Hepatocyte (in vitro differentiated cells): ENCODE results near the gene C8B.

Source experiments
- EZH2 ChIP-seq: fragments of 200-600 bp; sonication (generic); IDR thresholded peaks from 2 replicates; pipeline ENCODE4 v1.6.1; 2016; ENCODE audit warnings: antibody characterized with exemption, mild to moderate bottlenecking, borderline replicate concordance
- EZH2phosphoT487 ChIP-seq: fragments of 200-600 bp; sonication (generic); IDR thresholded peaks from one replicate; pipeline ENCODE4 v1.6.1; 2018; ENCODE audit warnings: antibody characterized with exemption, mild to moderate bottlenecking, low read depth, moderate library complexity; ENCODE audit not compliant: unreplicated experiment, severe bottlenecking
- TF ChIP-seq, protein P1 (sequence below): fragments of 200-600 bp; sonication (generic); IDR thresholded peaks from 2 replicates; pipeline ENCODE4 v1.5.1; 2016; ENCODE audit warnings: antibody characterized with exemption, mild to moderate bottlenecking; ENCODE audit not compliant: poor library complexity

GRCh38 chr1:56957931-56958330 is 7.9 kb downstream of the C8B start:
- TF ChIP-seq, protein P1, sequence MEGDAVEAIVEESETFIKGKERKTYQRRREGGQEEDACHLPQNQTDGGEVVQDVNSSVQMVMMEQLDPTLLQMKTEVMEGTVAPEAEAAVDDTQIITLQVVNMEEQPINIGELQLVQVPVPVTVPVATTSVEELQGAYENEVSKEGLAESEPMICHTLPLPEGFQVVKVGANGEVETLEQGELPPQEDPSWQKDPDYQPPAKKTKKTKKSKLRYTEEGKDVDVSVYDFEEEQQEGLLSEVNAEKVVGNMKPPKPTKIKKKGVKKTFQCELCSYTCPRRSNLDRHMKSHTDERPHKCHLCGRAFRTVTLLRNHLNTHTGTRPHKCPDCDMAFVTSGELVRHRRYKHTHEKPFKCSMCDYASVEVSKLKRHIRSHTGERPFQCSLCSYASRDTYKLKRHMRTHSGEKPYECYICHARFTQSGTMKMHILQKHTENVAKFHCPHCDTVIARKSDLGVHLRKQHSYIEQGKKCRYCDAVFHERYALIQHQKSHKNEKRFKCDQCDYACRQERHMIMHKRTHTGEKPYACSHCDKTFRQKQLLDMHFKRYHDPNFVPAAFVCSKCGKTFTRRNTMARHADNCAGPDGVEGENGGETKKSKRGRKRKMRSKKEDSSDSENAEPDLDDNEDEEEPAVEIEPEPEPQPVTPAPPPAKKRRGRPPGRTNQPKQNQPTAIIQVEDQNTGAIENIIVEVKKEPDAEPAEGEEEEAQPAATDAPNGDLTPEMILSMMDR: no peak
- TF ChIP-seq EZH2 (no peak), EZH2phosphoT487 (no peak)
